Smooth muscle cell (in vitro differentiated cells): ENCODE data around the gene ZFTA. TPM values are rescaled to one million over a fixed set of nuclear protein-coding genes. Genes with fewer than 3 reads are reported as not detected.

Source experiments
- DNase-seq: peaks from one replicate; lab custom pipeline; 2025; ENCODE audit not compliant: unreplicated experiment; lab: John Stamatoyannopoulos, UW
- H2AFZ ChIP-seq: fragments of 200-600 bp; sonication (generic); 2 replicates; pipeline ENCODE4 v1.6.0; 2016; ENCODE audit warnings: antibody characterized with exemption, low read depth, mild to moderate bottlenecking
- H3F3A ChIP-seq: fragments of 200-600 bp; sonication (generic); 2 replicates; pipeline ENCODE4 v1.6.0; 2017; ENCODE audit warnings: antibody characterized with exemption, low read depth
- H3K27ac ChIP-seq: fragments of 200-600 bp; sonication (generic); 2 replicates; pipeline ENCODE4 v1.5.1; 2016; ENCODE audit warnings: low read depth, mild to moderate bottlenecking
- H3K27me3 ChIP-seq: fragments of 200-600 bp; sonication (generic); 2 replicates; pipeline ENCODE4 v1.6.1; 2016; ENCODE audit warnings: low read depth, mild to moderate bottlenecking
- H3K36me3 ChIP-seq: fragments of 200-600 bp; sonication (generic); 2 replicates; pipeline ENCODE4 v1.5.1; 2016; ENCODE audit warnings: low read depth
- H3K4me1 ChIP-seq: fragments of 200-600 bp; sonication (generic); 2 replicates; pipeline ENCODE4 v1.5.1; 2016; ENCODE audit warnings: low read depth
- H3K4me2 ChIP-seq: fragments of 200-600 bp; sonication (generic); 2 replicates; pipeline ENCODE4 v1.6.0; 2016; ENCODE audit warnings: mild to moderate bottlenecking
- H3K4me3 ChIP-seq: fragments of 200-600 bp; sonication (generic); 2 replicates; pipeline ENCODE4 v1.5.1; 2016; ENCODE audit warnings: mild to moderate bottlenecking
- H3K79me2 ChIP-seq: fragments of 200-600 bp; sonication (generic); 2 replicates; pipeline ENCODE4 v1.6.0; 2016; ENCODE audit warnings: low read depth, mild to moderate bottlenecking
- H3K9ac ChIP-seq: fragments of 200-600 bp; sonication (generic); 2 replicates; pipeline ENCODE4 v1.6.0; 2016; ENCODE audit warnings: low read depth
- H3K9me3 ChIP-seq: fragments of 200-600 bp; sonication (generic); replicated peaks from 2 replicates; pipeline ENCODE4 v1.5.1; 2016; ENCODE audit warnings: low read depth
- H4K20me1 ChIP-seq: fragments of 200-600 bp; sonication (generic); 2 replicates; pipeline ENCODE4 v1.6.0; 2016; ENCODE audit warnings: low read depth
- WGBS: methylation state at CpG from one replicate; pipeline ENCODE4 v1.1.7; 2016; ENCODE audit warnings: low lambda C conversion rate; 5-methylcytosine and 5-hydroxymethylcytosine counted together
- polyA plus RNA-seq: library from polyadenylated mRNA; unstranded; fragments of >200 nt; fragmentation: Nextera tagmentation; extraction: Ambion mirVana; gene quantifications from 2 replicates; pipeline ENCODE4 v1.2.1, GENCODE V29; 2016
- total RNA-seq: library from RNA; depleted of rRNA; stranded (reverse); fragments of >200 nt; gene quantifications from 2 replicates; pipeline ENCODE4 v1.2.3, GENCODE V29; 2014
- TF ChIP-seq, protein P1 (sequence below): fragments of 200-600 bp; sonication (generic); IDR thresholded peaks from 2 replicates; pipeline ENCODE4 v1.5.1; 2017; ENCODE audit warnings: borderline replicate concordance, mild to moderate bottlenecking, antibody characterized with exemption; ENCODE audit not compliant: insufficient read depth, poor library complexity, severe bottlenecking

ZFTA gene
- total and polyA plus RNA-seq, 2 experiments from 2014 or later = 11.1 to 14.9 TPM

DNA sequence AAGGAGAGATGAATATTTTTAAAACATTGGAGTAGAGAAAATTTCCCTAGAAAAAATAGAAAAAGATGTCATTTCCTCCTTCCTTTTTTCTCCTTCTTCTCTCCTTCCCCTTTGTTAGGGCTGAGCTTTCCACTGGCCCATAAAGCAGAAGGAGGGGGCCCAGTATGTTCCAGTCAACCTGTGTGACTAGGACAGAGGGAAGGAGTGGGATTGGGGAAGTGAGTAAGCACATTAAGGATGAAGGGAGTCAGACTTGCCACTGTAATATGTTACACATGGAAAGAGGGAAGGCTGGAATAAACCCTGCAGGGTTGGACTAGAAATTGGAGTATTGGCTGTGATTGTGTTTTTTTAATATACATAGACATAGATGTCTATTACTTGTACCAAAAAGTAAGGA, 24.6 kb upstream of the ZFTA start:
- Histone ChIP-seq H4K20me1 (no peaks in the 10 kb centered on the region), H3K9ac (no peak overlapping the region), H3K27me3 (no peaks in the 10 kb centered on the region), H3K4me2 (no peak overlapping the region), H3K4me3 (no peak overlapping the region), H3K4me1 (peaks cover 12% of the 10 kb centered on the region), H3K9me3 (no peaks in the 10 kb centered on the region), H3F3A (no peaks in the 10 kb centered on the region), H3K36me3 (no peaks in the 10 kb centered on the region), H2AFZ (peak overlapping the region; percentile 69), H3K79me2 (no peaks in the 10 kb centered on the region), H3K27ac (peak overlapping the region; percentile 100)
- TF ChIP-seq, protein P1, sequence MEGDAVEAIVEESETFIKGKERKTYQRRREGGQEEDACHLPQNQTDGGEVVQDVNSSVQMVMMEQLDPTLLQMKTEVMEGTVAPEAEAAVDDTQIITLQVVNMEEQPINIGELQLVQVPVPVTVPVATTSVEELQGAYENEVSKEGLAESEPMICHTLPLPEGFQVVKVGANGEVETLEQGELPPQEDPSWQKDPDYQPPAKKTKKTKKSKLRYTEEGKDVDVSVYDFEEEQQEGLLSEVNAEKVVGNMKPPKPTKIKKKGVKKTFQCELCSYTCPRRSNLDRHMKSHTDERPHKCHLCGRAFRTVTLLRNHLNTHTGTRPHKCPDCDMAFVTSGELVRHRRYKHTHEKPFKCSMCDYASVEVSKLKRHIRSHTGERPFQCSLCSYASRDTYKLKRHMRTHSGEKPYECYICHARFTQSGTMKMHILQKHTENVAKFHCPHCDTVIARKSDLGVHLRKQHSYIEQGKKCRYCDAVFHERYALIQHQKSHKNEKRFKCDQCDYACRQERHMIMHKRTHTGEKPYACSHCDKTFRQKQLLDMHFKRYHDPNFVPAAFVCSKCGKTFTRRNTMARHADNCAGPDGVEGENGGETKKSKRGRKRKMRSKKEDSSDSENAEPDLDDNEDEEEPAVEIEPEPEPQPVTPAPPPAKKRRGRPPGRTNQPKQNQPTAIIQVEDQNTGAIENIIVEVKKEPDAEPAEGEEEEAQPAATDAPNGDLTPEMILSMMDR = no peak
- DNase-seq = no peak

DNA sequence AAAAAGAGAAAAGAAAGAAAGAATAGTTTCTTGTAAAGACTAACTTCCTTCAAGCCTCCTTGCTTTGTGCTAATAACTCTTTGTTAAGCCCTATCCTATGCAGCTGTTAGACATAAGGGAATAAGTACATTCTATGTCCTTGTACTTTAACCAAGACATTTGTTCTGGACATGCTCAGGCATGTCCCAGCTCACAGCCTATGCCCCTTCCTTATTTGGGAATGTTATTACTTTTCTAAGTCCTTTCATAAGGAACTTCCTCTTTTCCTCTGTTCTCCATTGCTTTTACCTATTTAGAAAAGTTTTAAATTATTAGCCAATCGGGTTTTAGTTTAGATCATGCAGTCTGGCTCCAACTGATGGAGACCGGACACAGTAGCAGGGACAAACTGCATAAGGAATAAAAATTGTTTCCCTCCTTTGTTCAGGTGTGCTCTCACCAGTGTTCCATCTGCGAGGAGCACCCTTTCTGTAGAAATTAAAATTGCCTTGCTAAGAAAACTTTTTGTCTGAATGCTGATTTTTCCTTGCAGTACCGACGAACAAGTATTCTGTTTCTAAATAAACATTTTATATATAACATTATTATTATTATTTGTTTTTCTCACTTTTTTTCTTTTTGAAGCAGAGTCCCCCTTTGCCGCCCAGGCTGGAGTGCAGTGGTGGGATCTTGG, 23.1 kb upstream of the ZFTA start:
- Histone ChIP-seq H3F3A (no peaks in the 10 kb centered on the region), H4K20me1 (no peaks in the 10 kb centered on the region), H2AFZ (no peak overlapping the region), H3K9me3 (no peaks in the 10 kb centered on the region), H3K36me3 (no peaks in the 10 kb centered on the region), H3K79me2 (no peaks in the 10 kb centered on the region), H3K27me3 (no peaks in the 10 kb centered on the region), H3K9ac (peak overlapping the region; percentile 95), H3K4me2 (peak overlapping the region; percentile 38), H3K4me3 (no peak overlapping the region), H3K27ac (peak overlapping the region; percentile 100), H3K4me1 (peaks cover 12% of the 10 kb centered on the region)
- no peak for DNase-seq
- TF ChIP-seq, protein P1 = no peak
- WGBS = 88% methylated on average over 6 of the region's 6 CpGs

DNA sequence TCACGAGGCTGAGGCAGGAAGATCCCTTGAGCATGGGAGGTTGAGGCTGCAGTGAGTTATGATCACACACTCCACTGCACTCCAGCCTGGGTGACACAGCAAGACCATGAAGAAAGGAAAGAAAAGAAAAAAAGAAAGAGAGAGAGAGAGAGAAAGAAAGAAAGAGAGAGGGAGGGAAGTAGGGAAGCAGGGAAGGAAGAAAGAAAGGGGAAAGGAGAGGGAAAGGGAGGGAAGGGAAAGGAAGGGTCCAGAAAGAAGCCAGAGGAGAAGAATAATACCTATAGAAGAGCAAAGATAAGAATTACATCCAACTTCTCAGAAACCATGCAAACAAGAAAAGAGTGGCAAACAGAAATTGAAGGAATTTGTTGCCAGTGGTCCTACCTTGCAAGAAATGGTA, 17.2 kb upstream of the ZFTA start:
- Histone ChIP-seq H3K4me2 (no peak overlapping the region), H3K4me1 (peaks cover 2% of the 10 kb centered on the region), H3F3A (no peaks in the 10 kb centered on the region), H3K27me3 (no peaks in the 10 kb centered on the region), H3K36me3 (no peaks in the 10 kb centered on the region), H3K79me2 (no peaks in the 10 kb centered on the region), H3K27ac (no peak overlapping the region), H2AFZ (no peak overlapping the region), H3K9me3 (no peaks in the 10 kb centered on the region), H4K20me1 (no peaks in the 10 kb centered on the region), H3K9ac (no peak overlapping the region), H3K4me3 (no peak overlapping the region)
- WGBS = 90% methylated on average over 1 of the region's 1 CpG
- TF ChIP-seq, protein P1 = no peak
- DNase-seq = no peak
